Astrocyte (in vitro differentiated cells and primary cell): ENCODE results near the gene DGKI. TPM values are rescaled to one million over a fixed set of nuclear protein-coding genes. Genes with fewer than 3 reads are reported as not detected.
A peak's percentile ranks its signal among the peaks of the same experiment; 100 is the strongest.

Experiments
- DNase-seq: peaks from one replicate; pipeline ENCODE4 v3.0.0-alpha.2; 2010; ENCODE audit warnings: low read depth
- FAIRE-seq: peaks from 2 replicates; lab custom pipeline; 2011; peaks lifted over from hg19 to GRCh38; lab: Jason Lieb, UNC
- H2AFZ ChIP-seq: 2 replicates; pipeline ENCODE4 v1.6.0; 2012; ENCODE audit warnings: low read depth, low read length, inconsistent platforms
- H3K27ac ChIP-seq: 2 replicates; pipeline ENCODE4 v1.5.1; 2011; ENCODE audit warnings: low read depth, low read length, inconsistent platforms
- H3K27me3 ChIP-seq: 2 replicates; pipeline ENCODE4 v1.6.0; 2011; ENCODE audit warnings: low read length, inconsistent platforms; ENCODE audit not compliant: insufficient read depth
- H3K36me3 ChIP-seq: 2 replicates; pipeline ENCODE4 v1.5.1; 2011; ENCODE audit warnings: low read length, inconsistent platforms; ENCODE audit not compliant: insufficient read depth
- H3K4me1 ChIP-seq: 2 replicates; pipeline ENCODE4 v1.5.1; 2011; ENCODE audit warnings: low read length, inconsistent platforms; ENCODE audit not compliant: insufficient read depth
- H3K4me2 ChIP-seq: 2 replicates; pipeline ENCODE4 v1.6.0; 2012; ENCODE audit warnings: low read length, inconsistent platforms
- H3K4me3 ChIP-seq: 2 replicates; pipeline ENCODE4 v1.5.1; 2011; ENCODE audit warnings: low read depth, mild to moderate bottlenecking, low read length, inconsistent platforms; ENCODE audit not compliant: insufficient read depth
- H3K79me2 ChIP-seq: 2 replicates; pipeline ENCODE4 v1.6.0; 2012; ENCODE audit warnings: mild to moderate bottlenecking, low read length, inconsistent platforms; ENCODE audit not compliant: insufficient read depth
- H3K9ac ChIP-seq: 2 replicates; pipeline ENCODE4 v1.6.0; 2012; ENCODE audit warnings: mild to moderate bottlenecking, low read length, inconsistent platforms
- H3K9me3 ChIP-seq: 2 replicates; pipeline ENCODE4 v1.5.1; 2012; ENCODE audit warnings: low read depth, mild to moderate bottlenecking, low read length, inconsistent platforms; ENCODE audit not compliant: insufficient read depth
- H4K20me1 ChIP-seq: 2 replicates; pipeline ENCODE4 v1.6.0; 2012; ENCODE audit warnings: low read length, inconsistent platforms; ENCODE audit not compliant: insufficient read depth
- H3K27ac Mint-ChIP-seq: one replicate; pipeline ENCODE4 v1.8.0; 2021; ENCODE audit warnings: mild to moderate bottlenecking, mixed read lengths; ENCODE audit not compliant: unreplicated experiment
- H3K27me3 Mint-ChIP-seq: one replicate; pipeline ENCODE4 v1.8.0; 2021; ENCODE audit warnings: low read depth, mixed read lengths; ENCODE audit not compliant: unreplicated experiment
- H3K36me3 Mint-ChIP-seq: one replicate; pipeline ENCODE4 v1.8.0; 2021; ENCODE audit warnings: low read depth, mixed read lengths; ENCODE audit not compliant: unreplicated experiment
- H3K4me1 Mint-ChIP-seq: one replicate; pipeline ENCODE4 v1.8.0; 2021; ENCODE audit warnings: low read depth, mixed read lengths; ENCODE audit not compliant: unreplicated experiment
- H3K4me3 Mint-ChIP-seq: one replicate; pipeline ENCODE4 v1.8.0; 2021; ENCODE audit warnings: mild to moderate bottlenecking, moderate library complexity, mixed read lengths; ENCODE audit not compliant: unreplicated experiment
- H3K9me3 Mint-ChIP-seq: one replicate; pipeline ENCODE4 v1.8.0; 2021; ENCODE audit warnings: mild to moderate bottlenecking, mixed read lengths; ENCODE audit not compliant: unreplicated experiment
- EZH2 ChIP-seq: IDR thresholded peaks from 2 replicates; pipeline ENCODE4 v1.6.1; 2012; ENCODE audit warnings: mild to moderate bottlenecking, low read length, inconsistent platforms; ENCODE audit not compliant: insufficient read depth
- total RNA-seq: library from RNA; stranded (reverse); gene quantifications from 2 replicates; pipeline ENCODE4 v1.2.1, GENCODE V29; 2021
- TF ChIP-seq, protein P1 (sequence below): IDR thresholded peaks from 2 replicates; pipeline ENCODE4 v1.5.1; 2011; ENCODE audit warnings: low read depth, mild to moderate bottlenecking, inconsistent platforms, low read length, moderate library complexity; ENCODE audit not compliant: insufficient read depth

The DGKI gene
- total RNA-seq, 1 donor from 2014 or later, result 6.3 TPM

GRCh38 chr7:137446025-137446424, 400.7 kb downstream of the DGKI start:
- H4K20me1 ChIP-seq, result no peaks in the 10 kb centered on the region
- H3K27ac ChIP-seq, result no peak overlapping the region
- peaks cover 12% of the 10 kb centered on the region for H3K4me1 Mint-ChIP-seq
- peaks cover 6% of the 10 kb centered on the region for H3K9me3 Mint-ChIP-seq
- DNase-seq (no peak), FAIRE-seq (peak; percentile 83)
- no peaks in the 10 kb centered on the region for H3K36me3 ChIP-seq
- H3K27me3 ChIP-seq, result no peaks in the 10 kb centered on the region
- H3K27ac Mint-ChIP-seq, result no peak overlapping the region
- no peaks in the 10 kb centered on the region for H3K27me3 Mint-ChIP-seq
- H3K4me3 Mint-ChIP-seq, result no peak overlapping the region
- no peak overlapping the region for H3K9ac ChIP-seq
- no peaks in the 10 kb centered on the region for H3K36me3 Mint-ChIP-seq
- H3K9me3 ChIP-seq, result no peaks in the 10 kb centered on the region
- no peak overlapping the region for H2AFZ ChIP-seq
- no peaks in the 10 kb centered on the region for H3K79me2 ChIP-seq
- H3K4me3 ChIP-seq, result no peak overlapping the region
- no peak overlapping the region for H3K4me2 ChIP-seq
- H3K4me1 ChIP-seq, result peaks cover 3% of the 10 kb centered on the region
- TF ChIP-seq EZH2, result no peak
- TF ChIP-seq, protein P1, sequence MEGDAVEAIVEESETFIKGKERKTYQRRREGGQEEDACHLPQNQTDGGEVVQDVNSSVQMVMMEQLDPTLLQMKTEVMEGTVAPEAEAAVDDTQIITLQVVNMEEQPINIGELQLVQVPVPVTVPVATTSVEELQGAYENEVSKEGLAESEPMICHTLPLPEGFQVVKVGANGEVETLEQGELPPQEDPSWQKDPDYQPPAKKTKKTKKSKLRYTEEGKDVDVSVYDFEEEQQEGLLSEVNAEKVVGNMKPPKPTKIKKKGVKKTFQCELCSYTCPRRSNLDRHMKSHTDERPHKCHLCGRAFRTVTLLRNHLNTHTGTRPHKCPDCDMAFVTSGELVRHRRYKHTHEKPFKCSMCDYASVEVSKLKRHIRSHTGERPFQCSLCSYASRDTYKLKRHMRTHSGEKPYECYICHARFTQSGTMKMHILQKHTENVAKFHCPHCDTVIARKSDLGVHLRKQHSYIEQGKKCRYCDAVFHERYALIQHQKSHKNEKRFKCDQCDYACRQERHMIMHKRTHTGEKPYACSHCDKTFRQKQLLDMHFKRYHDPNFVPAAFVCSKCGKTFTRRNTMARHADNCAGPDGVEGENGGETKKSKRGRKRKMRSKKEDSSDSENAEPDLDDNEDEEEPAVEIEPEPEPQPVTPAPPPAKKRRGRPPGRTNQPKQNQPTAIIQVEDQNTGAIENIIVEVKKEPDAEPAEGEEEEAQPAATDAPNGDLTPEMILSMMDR, result no peak

DNA sequence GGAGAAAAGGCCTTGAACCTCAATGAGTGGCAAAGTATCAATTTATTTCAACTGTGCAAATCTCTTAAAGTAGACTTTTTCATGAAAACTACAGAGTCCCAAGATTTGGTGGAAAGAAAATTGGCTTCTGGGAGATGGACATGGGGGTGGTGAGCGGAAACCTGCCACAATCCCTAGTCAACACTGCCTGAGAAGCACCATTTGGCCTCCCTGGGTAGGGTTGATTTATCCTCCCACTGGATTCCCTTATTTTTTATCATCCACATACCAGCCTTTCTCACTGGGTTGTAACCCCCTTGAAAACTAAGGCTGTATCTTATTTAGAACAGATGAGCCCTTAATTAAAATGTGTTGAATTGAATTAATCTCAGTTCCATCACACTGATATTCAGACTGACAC, 401.5 kb downstream of the DGKI start:
- DNase-seq (no peak), FAIRE-seq (no peak)
- Mint-ChIP-seq H3K27ac (no peak overlapping the region), H3K27me3 (no peaks in the 10 kb centered on the region), H3K36me3 (no peaks in the 10 kb centered on the region), H3K9me3 (peaks cover 7% of the 10 kb centered on the region), H3K4me3 (no peak overlapping the region), H3K4me1 (peaks cover 15% of the 10 kb centered on the region)
- peaks cover 3% of the 10 kb centered on the region for H3K4me1 ChIP-seq
- H4K20me1 ChIP-seq, result no peaks in the 10 kb centered on the region
- no peak overlapping the region for H3K4me3 ChIP-seq
- H3K79me2 ChIP-seq, result no peaks in the 10 kb centered on the region
- H3K9me3 ChIP-seq, result no peaks in the 10 kb centered on the region
- H3K27me3 ChIP-seq, result no peaks in the 10 kb centered on the region
- no peak overlapping the region for H3K4me2 ChIP-seq
- no peak overlapping the region for H3K27ac ChIP-seq
- no peak overlapping the region for H2AFZ ChIP-seq
- TF ChIP-seq, protein P1, result no peak
- no peak for TF ChIP-seq EZH2
- no peaks in the 10 kb centered on the region for H3K36me3 ChIP-seq
- no peak overlapping the region for H3K9ac ChIP-seq

DNA sequence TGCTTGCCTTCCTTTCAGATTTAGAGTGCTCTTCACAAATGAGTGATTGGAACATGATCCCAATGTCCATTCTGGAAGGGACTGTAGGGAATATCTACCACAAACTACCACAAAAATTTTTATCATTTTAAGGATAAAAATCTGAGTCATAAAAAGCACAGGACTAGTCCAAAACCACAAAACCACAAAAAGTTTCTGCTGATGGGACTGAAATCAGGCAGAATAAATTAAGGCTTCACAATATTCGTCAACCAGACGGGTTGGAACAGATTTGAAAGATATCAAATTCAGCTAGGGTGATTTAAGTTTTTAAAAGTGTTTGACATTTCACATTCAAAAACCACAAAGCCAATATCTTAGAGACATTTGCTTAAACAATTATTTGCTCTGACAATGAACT, 403.2 kb downstream of the DGKI start:
- Mint-ChIP-seq H3K36me3 (peaks cover 2% of the 10 kb centered on the region), H3K27me3 (no peaks in the 10 kb centered on the region), H3K4me3 (no peak overlapping the region), H3K9me3 (peaks cover 5% of the 10 kb centered on the region), H3K4me1 (peaks cover 20% of the 10 kb centered on the region), H3K27ac (no peak overlapping the region)
- no peaks in the 10 kb centered on the region for H3K36me3 ChIP-seq
- H3K4me2 ChIP-seq, result peak overlapping the region; percentile 33
- H3K9ac ChIP-seq, result no peak overlapping the region
- H3K4me3 ChIP-seq, result no peak overlapping the region
- no peaks in the 10 kb centered on the region for H3K9me3 ChIP-seq
- H3K27ac ChIP-seq, result no peak overlapping the region
- H3K27me3 ChIP-seq, result no peaks in the 10 kb centered on the region
- no peak for TF ChIP-seq EZH2
- TF ChIP-seq, protein P1, result no peak
- DNase-seq, result peak; percentile 95
- H4K20me1 ChIP-seq, result no peaks in the 10 kb centered on the region
- no peaks in the 10 kb centered on the region for H3K79me2 ChIP-seq
- peak; percentile 87 for FAIRE-seq
- H2AFZ ChIP-seq, result no peak overlapping the region
- H3K4me1 ChIP-seq, result peaks cover 3% of the 10 kb centered on the region
